HG02870 (cell line): Measurements from ENCODE around the gene MSX1.
A peak's percentile ranks its signal among the peaks of the same experiment; 100 is the strongest.

ENCODE experiments used
- ATAC-seq: cut with Tn5 transposase; IDR thresholded peaks from one replicate; pipeline ENCODE4 v1.9.1; 2021; ENCODE audit warnings: mild to moderate bottlenecking, moderate library complexity; ENCODE audit not compliant: unreplicated experiment

The MSX1 gene

GRCh38 chr4:4840351-4840750 is 19.1 kb upstream of the MSX1 start:
- ATAC-seq = no peak

GRCh38 chr4:4841156-4841555 is 18.3 kb upstream of the MSX1 start:
- no peak for ATAC-seq

GRCh38 chr4:4842476-4843441 is 16.7 kb upstream of the MSX1 start:
- no peak for ATAC-seq

- ATAC-seq = no peak
These were observed 15.7 kb upstream of the MSX1 start for GRCh38 chr4:4843635-4844291.

- no peak for ATAC-seq
These were observed 14.4 kb upstream of the MSX1 start for GRCh38 chr4:4845027-4845426.

- no peak for ATAC-seq
These were observed 12.5 kb upstream of the MSX1 start for GRCh38 chr4:4847011-4847410.

GRCh38 chr4:4848540-4848939 is 10.9 kb upstream of the MSX1 start:
- ATAC-seq = no peak

GRCh38 chr4:4849106-4849505 is 10.4 kb upstream of the MSX1 start:
- ATAC-seq = no peak

- ATAC-seq = no peak
These were observed 9.8 kb upstream of the MSX1 start for GRCh38 chr4:4849524-4850193.

- no peak for ATAC-seq
These were observed 8.4 kb upstream of the MSX1 start for GRCh38 chr4:4851081-4851480.

GRCh38 chr4:4851906-4852305 is 7.6 kb upstream of the MSX1 start:
- no peak for ATAC-seq

- ATAC-seq = peak; percentile 65
These were observed 6.7 kb upstream of the MSX1 start for GRCh38 chr4:4852591-4853362.

- peak; percentile 11 for ATAC-seq
These were observed 6.1 kb upstream of the MSX1 start for GRCh38 chr4:4853371-4853823.

GRCh38 chr4:4853921-4854648 is 5.4 kb upstream of the MSX1 start:
- ATAC-seq = no peak

GRCh38 chr4:4854649-4855295 is 4.7 kb upstream of the MSX1 start:
- no peak for ATAC-seq

- ATAC-seq = no peak
These were observed 4.0 kb upstream of the MSX1 start for GRCh38 chr4:4855301-4856070.

GRCh38 chr4:4856071-4857000 is 3.1 kb upstream of the MSX1 start:
- no peak for ATAC-seq
